GM18498 (cell line): ENCODE results near the gene ASCC1.

Experiments used
- ATAC-seq: cut with Tn5 transposase; IDR thresholded peaks from one replicate; pipeline ENCODE4 v1.9.1; 2021; ENCODE audit warnings: mild to moderate bottlenecking, moderate library complexity; ENCODE audit not compliant: unreplicated experiment

The ASCC1 gene

DNA sequence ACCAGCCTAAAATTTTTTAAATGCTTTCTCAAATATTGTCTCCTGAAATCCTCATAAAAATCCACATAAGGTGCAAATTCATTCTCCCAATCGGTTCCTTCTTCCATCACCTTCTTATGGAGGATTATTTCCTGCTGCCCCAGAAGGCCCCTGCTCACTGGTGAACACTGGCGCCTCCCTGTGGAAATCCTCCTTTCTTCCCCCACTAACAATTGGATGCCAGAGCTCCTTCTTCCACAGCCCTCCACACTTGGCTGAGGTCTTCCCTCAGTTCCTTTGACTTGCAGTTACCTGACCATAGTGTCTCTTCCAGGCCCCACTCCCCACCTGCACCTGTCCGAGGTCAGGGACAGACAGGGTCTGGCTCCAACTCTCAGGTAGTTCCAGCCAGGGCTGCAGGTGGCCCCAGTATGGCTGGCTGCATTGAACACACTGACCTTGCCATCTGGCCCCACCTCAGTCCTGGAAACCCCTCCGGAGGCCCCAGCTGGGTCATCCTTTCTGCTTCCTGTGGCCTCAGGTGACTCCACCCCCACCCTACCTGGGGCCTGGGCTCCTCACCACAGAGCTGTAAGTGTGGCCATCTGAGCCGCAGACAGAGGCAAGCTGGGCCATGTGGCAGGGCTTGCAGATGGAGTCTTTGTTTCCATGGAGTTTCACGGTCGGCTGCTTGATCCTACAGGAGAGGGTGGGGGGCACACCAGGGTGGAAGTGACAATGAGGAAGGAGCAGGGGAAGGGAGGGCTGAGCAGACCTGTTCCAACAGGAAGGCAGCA is 146.1 kb downstream of the ASCC1 start:
- ATAC-seq, result no peak

- no peak for ATAC-seq
Observed at GRCh38 chr10:72068901-72069446, 147.1 kb downstream of the ASCC1 start.

DNA sequence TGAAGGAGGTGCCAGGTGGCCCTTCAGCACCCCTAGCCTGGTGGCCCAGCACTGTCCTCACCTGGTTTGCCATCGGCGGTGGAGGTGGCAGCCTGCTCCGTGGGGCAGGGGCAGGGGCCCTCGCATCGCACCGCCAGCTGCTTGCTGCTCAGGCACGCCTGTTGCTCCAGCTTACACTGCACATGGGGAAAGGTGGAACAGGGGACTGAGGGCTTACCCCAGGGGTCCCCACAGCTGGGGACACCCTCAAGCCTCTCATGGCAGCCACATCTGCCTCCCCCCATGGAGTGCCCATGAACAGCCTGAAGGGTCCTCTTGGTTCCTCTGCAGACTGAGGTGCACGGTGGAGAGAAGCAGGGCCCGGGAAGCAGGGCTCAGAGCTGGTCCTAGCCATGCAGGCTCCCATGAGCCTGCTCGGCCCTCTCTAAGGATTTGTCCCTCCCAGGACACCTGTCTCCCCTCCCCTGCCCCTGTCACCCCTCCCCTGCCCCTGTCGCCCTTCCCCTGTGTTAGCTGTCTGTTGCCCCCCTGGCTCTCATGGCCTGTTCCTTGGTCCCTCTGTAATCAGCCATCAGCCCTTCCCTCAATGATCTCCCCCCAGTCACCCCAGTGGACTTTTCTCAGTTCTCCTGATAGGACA is 147.8 kb downstream of the ASCC1 start:
- ATAC-seq, result no peak

DNA sequence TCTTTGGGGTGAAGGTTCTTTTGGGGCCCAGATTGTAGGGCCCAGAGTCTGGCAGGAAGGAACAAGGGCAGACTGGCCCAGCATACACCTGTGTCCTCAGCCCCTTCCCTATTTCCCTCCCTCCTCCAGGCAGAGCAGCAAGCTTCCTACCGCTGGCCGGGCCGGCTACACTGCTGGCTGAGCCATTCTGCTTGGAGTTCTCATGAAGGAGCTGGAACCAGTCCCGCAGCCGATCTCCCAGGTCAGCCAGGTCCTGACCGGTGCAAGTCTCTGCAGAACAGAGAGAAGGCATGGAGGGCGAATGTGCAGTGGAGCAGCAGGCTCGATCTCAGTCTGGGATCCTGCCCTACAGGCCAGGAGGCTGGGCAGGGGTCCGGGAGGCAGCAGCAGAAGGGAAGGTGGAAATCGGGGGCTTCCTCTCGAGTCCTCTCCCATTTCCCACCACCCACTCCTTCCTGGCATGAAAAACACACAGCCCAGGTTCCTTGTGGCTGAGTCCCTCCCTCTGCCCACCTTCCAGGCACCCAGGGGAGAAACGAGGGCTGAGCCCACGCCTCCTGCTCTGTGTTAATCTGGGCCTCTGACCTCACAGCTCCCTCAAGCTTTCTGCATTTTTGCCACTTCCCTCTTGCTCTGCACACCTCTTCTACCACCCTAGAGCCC is 148.5 kb downstream of the ASCC1 start:
- ATAC-seq, result no peak

- ATAC-seq, result no peak
Observed at GRCh38 chr10:72066318-72067284, 149.5 kb downstream of the ASCC1 start.

DNA sequence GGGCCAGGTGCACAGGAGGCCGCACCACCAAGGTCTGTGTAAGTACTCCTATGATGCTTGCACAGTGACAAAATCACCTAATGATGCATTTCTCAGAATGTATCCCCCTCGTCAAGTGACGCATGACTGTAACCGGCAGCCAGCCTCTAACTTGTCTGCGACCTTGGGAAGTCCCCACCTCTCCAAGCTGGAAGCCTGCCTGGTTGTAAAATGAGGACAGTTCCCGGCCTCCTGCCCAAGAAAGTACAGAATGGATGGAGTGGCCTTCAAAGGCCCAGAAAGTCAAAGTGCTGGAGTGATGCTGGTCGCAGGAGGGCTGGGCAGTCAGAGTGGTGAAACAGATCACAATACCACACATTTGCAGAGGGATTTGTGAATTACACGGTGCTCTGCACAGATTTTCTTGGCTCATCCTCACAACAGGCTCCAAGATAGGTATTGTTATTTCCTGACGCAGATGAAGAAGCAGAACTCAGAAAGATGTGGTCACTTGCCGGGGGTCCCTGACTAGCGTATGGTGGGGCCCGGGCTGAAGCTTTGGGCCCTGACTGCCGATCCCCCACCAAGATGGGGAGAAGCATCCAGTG is 150.5 kb downstream of the ASCC1 start:
- ATAC-seq, result no peak

GRCh38 chr10:72063703-72064391 is 152.2 kb downstream of the ASCC1 start:
- ATAC-seq, result no peak

DNA sequence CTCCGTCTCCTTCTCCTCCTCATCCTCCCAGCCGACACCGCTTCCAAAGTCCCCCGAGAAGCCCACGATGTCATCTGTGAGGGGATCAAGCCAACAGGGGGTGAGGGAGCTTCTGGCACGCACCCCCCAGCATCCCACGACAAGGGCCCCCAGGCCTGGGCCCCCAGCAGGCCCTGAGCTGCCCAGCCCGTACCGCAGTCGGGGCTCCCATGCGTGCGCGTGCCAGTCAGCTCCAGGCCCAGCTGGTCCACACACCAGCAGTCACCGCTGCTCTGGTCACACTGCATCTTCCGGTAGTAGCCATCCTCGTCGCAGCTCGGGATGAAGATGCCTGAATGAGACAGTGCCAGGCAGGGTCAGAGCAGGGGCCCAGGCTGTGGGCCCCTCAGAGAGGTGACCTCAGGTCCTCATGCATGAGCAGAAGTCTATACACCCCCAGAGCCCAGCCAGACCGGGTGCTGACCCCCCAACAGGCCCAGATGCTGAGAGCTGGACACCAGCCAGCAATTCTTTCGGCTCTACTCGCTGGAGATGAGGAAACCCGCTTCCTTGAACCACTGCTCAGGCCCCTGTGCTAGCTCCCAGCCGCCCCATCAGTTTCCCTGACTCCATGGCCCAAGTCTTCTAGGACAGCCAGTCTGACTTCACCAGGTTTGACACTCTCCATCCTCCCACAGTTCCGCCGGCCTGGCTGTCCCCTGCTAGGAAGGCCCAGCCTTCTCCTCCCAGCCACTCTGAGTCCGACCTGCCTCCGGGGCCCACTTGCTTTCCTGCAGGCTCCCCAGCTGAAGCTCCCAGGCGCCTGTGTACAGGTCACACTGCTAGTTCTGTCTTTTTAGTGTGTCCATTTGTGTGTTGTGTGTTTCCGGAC is 153.0 kb downstream of the ASCC1 start:
- no peak for ATAC-seq

DNA sequence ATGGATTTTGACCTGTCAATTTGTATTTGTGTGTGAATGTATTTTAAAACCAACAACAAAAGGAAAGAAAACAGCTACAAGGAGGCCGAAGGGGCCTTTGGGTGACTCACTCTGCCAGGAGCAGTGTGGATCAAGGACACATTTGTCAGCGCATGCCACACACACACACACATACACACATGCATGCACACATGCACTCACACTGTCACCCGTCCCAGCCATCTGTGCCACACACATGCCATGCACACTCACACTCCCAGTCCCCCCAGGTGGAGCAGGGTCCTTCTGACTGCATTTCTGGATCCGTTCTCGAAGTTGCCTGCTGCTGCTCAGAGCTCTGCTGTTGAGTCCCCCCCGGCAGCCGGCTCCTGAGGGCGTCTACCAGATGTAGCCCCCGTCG is 153.7 kb downstream of the ASCC1 start:
- no peak for ATAC-seq

DNA sequence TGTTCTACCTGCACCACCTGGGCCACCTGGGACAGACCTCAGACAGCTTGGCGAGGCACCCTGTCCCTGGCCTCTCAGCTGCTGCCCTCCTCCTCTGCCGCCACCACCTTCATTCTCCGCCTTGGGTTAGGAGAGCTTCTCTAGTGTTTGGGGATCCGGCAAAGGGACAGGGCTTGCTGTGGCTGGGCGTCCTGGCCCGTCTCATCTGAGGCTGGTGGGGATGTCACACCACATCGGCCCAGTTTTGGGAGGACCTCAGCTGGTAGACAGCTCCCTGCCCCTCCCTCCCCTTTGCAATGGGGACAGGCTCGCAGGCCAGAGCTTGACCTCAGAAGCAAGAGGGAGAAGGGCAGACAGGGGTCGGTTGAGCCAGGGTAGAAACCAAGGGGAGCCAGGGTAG is 154.1 kb downstream of the ASCC1 start:
- ATAC-seq, result no peak

GRCh38 chr10:72061491-72061890 is 154.6 kb downstream of the ASCC1 start:
- ATAC-seq, result no peak

GRCh38 chr10:72059843-72060822 is 155.9 kb downstream of the ASCC1 start:
- no peak for ATAC-seq

DNA sequence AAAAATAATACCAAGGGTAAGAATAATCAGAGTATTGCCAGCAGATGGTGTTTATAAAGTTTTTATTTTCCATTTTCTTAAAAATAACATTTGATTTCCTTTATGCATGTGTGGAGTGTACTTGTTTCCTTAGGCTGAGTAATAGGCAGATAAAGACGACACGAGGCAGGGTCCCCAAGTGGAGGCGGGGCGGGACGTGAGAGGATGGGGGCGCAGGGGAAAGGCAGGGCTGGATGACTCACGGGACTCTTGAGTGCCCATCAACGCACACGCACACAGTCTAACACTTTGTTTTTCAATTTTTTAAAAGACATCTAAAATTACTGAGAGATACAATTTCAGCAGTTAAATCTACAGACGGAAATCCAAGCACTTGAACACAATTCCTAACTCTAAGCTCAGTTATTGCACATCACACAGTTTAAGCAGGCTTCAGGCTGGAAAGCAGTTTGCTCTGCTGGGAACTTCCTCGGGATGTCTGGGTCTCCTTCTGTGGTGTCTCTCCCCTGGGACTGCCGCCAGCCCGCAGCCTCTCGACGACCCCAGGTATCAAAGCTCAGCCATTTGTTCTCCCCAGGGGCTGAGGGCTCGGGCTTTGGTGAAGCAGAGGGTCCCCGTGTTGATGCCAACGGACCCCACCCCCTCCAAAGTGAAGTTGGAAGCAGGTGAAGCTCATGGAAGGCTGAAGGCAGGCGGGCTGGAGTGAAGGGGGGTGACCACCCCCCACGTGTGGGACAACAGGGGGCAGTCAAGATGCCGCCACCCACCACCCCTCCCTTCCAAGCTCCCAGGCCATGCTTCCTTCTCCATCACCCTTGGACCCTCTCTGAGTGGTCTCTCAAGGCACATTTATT is 156.9 kb downstream of the ASCC1 start:
- ATAC-seq, result no peak

DNA sequence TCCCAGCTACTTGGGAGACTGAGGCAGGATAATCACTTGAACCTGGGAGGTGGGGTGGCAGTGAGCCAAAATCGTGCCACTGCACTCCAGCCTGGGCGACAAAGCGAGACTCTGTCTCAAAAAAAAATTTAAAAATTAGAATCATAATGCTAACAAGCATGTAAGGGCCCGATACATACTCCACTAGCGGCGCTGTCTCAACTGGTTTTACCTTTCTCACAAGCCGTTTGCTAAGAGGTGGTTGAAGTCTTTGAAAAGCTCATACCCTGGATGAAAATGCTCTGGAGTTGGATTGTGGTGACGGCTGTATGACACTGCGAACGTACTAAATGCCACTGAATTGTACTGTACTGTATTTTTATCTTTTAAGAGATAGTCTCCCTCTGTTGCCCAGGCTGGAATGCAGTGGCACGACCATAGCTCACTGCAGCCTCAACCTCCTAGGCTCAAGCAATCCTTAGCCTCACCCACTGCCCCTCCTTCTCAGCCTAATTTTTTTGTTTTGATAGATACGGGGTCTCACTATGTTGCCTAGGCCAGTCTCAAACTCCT is 157.7 kb downstream of the ASCC1 start:
- no peak for ATAC-seq

DNA sequence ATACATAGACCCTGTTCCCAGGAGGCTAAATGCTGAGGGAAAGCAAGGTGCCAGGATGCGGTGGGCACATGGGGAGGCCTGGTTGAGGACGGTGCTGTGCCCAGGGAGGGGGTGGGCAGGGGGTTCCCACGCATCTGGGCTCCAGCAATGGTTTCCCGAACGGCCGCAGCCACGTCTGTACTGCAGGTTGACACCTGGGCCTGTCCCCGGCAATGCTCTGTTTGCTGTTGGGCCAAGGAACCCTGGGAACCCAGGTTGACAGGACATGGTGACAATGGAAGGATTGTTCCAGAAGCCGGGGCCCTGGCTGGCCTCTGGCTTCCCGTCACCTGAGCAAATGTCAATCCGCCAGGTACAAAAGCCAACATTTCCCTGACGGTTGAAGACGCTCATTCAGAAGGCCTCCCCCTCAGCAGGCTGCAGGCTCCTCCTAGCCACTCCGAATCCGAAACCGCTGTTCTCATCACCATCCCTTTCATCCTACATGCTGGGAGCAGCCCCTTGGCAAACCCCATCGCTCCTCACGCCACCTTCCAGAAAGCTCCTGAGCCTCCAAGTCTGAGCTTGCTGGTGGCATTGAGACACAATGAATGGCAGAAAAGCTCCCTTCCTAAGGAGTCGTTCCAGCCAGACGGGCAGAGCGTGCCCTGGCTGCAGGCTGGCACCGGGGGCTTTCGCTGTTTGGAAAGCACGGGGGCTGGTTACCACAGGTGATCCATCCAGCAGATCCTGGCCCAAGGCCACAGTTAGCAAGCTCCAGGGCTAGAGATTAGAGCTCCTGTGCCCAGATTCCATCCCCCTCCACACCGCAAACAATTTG is 158.9 kb downstream of the ASCC1 start:
- ATAC-seq, result no peak
